Dendritic cell treated with granulocyte-macrophage colony-stimulating factor and Interleukin-4, amounts not matched to agents 40 ng/mL and 50 ng/mL, for 4 days (primary cell): ENCODE data around the gene PITRM1.

Source experiments
- H3K27ac Mint-ChIP-seq: one replicate; pipeline ENCODE4 v1.8.0; 2022; ENCODE audit warnings: mild to moderate bottlenecking, mixed read lengths
- H3K27me3 Mint-ChIP-seq: one replicate; pipeline ENCODE4 v1.8.0; 2022; ENCODE audit warnings: mild to moderate bottlenecking, mixed read lengths
- H3K36me3 Mint-ChIP-seq: one replicate; pipeline ENCODE4 v1.8.0; 2022; ENCODE audit warnings: low read depth, mixed read lengths
- H3K4me1 Mint-ChIP-seq: one replicate; pipeline ENCODE4 v1.8.0; 2022; ENCODE audit warnings: low read depth, mixed read lengths
- H3K4me3 Mint-ChIP-seq: one replicate; pipeline ENCODE4 v1.8.0; 2022; ENCODE audit warnings: mild to moderate bottlenecking, moderate library complexity, mixed read lengths
- H3K9me3 Mint-ChIP-seq: one replicate; pipeline ENCODE4 v1.8.0; 2022; ENCODE audit warnings: mixed read lengths
- intact Hi-C: fragments of 100-400 bp; cut with micrococcal nuclease; formaldehyde crosslinking; loops from one replicate; pipeline ENCODE4 v1.15.0; 2022

The PITRM1 gene

DNA sequence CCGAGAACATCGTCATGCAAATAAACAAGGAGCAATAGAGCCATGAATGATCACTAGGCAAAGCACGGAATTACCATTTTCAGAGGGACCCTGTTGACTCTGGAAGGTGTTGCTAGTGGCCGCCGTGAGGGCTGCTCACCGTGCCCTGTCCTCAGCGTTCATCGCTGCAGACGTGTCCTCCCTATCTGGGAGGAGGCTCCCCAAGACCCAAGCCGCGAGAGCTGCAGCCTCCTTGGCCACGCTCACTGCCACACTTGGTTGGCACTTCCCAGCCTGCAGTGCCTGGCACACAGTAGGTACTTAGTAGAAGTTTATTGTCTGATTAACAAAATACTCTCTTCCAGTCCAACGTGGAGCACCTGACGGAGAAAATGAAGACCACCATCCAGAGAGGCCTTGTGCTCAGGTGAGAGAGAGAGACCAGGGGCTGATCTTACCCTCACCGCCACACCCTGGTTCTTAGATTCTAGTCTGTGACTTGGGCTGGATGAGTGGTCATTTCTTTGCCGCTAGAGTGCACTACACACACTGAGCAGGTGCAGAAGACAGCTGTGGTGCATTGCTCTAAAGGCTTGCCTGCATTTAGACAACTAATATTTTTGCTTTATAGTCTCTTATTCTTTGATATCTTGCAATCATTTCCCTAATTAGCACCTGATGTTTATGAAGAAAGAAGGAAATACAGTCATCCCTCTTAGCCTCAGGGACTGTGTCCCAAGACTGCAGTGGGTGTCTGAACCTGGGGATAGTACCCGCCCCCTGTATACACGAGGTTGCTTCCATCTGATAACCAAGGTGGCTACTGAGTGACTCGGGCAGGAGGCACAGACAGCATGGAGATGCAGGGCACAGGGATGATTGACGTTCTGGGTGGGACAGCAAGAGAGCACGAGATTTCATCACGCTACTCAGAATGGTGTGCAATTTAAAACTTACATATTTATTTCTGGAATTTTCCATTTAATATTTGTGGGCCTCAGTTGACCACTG, 40.3 kb downstream of the PITRM1 start:
- Mint-ChIP-seq H3K27ac (no peak overlapping the region), H3K4me1 (no peaks in the 10 kb centered on the region), H3K36me3 (peaks cover 100% of the 10 kb centered on the region)

GRCh38 chr10:3131098-3131497, 41.5 kb downstream of the PITRM1 start:
- H3K27me3 Mint-ChIP-seq, result no peaks in the 10 kb centered on the region
- intact Hi-C loops, result no loop called here
- peaks cover 100% of the 10 kb centered on the region for H3K36me3 Mint-ChIP-seq
- no peaks in the 10 kb centered on the region for H3K9me3 Mint-ChIP-seq
- H3K27ac Mint-ChIP-seq, result no peak overlapping the region
- H3K4me3 Mint-ChIP-seq, result no peak overlapping the region
- H3K4me1 Mint-ChIP-seq, result no peaks in the 10 kb centered on the region

More for the DNA sequence above, 40.3 kb downstream of the PITRM1 start:
- intact Hi-C loops, result no loop called here
- Mint-ChIP-seq H3K4me3 (no peak overlapping the region), H3K9me3 (no peaks in the 10 kb centered on the region), H3K27me3 (no peaks in the 10 kb centered on the region)

DNA sequence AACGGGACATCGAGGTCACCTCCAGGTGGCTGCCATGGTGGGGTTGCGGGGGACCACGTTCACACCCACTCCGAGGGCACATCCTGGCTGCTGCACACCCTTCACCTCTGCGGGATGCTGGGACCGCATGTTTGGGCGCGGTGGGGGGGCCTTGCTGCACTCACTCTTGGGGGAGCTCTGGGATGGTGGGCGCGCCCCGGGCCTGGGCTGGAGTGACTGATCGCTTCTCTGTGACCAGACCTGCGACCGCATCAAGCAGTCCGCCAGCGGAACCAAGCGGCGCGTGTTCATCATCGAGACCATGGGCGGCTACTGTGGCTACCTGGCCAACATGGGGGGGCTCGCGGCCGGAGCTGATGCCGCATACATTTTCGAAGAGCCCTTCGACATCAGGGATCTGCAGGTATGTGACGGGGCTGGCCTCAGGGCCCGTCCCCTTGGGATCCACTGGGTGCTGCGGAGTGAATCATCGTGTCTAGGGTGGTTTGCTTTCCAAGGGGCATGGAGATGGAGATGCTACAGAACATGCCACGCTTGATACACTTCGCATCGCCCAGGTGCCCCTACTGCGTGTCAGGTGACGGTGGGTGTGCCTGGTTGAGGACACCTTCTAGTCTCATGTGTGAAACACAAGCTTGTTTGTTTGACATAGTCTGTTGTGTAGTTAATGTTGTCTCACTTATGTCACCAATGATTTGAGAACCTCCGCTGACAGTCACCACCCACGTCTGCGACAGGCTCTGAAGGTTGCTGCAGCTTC, 42.8 kb downstream of the PITRM1 start:
- Mint-ChIP-seq H3K36me3 (peaks cover 100% of the 10 kb centered on the region), H3K4me3 (no peak overlapping the region), H3K9me3 (no peaks in the 10 kb centered on the region), H3K27me3 (no peaks in the 10 kb centered on the region), H3K27ac (no peak overlapping the region), H3K4me1 (no peaks in the 10 kb centered on the region)
- intact Hi-C loops, result no loop called here

- Mint-ChIP-seq H3K9me3 (no peaks in the 10 kb centered on the region), H3K36me3 (peaks cover 100% of the 10 kb centered on the region), H3K4me1 (no peaks in the 10 kb centered on the region), H3K27me3 (no peaks in the 10 kb centered on the region), H3K27ac (no peak overlapping the region), H3K4me3 (no peak overlapping the region)
- intact Hi-C loops, result no loop called here
These were observed 44.0 kb downstream of the PITRM1 start for GRCh38 chr10:3128379-3129130.

DNA sequence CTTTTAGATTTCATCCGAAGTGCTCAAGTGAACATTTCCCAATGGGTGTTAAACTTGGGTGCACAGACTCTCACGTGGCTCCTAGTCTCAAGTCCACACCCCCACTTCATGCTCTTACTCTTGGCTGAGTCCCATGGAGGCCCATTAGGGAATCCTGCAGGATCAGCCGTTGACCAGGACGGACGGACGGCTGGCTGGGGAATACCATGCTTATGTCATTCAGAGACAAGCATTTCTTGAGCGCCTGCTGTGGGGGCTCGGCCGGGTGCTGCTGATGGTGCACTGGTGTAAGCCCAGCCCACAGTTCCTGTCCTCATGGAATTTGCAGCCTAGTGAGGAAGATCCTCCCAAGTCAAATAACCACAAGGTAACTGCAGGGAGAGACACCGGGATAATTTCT, 44.7 kb downstream of the PITRM1 start:
- H3K9me3 Mint-ChIP-seq, result no peaks in the 10 kb centered on the region
- no peak overlapping the region for H3K27ac Mint-ChIP-seq
- peaks cover 100% of the 10 kb centered on the region for H3K36me3 Mint-ChIP-seq
- no peak overlapping the region for H3K4me3 Mint-ChIP-seq
- H3K27me3 Mint-ChIP-seq, result no peaks in the 10 kb centered on the region
- intact Hi-C loops, result no loop called here
- no peaks in the 10 kb centered on the region for H3K4me1 Mint-ChIP-seq

DNA sequence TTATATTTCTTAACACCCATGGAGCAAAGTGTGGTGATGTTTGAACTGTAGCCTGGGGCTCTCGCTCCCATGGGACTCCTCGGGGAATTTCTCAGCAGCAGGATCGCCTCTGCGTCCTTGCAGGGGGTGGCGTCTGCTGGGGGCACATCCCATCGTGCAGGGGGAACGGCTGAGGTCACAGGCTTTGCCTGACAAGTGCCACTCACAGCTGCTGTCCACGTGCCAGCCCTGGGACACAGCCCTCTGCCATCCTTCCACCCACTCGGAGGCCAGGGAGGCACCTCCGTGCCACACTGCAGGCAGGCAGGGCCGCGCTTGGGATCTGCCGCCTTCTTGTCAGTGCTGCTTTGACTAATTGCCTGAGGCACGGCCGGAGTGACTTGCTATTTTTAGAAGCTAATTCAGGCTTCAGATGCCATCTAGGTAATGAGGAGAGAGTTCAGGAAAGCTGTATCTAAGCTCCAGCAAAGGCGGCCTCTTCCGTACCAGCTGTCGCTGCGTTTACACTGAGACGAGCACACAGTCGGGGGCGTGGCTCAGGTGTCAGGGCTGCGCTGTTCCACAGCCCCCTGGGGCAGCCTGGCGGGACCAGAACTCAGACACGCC, 45.7 kb downstream of the PITRM1 start:
- no peak overlapping the region for H3K27ac Mint-ChIP-seq
- H3K4me1 Mint-ChIP-seq, result no peaks in the 10 kb centered on the region
- H3K4me3 Mint-ChIP-seq, result no peak overlapping the region
- H3K36me3 Mint-ChIP-seq, result peaks cover 100% of the 10 kb centered on the region
- H3K9me3 Mint-ChIP-seq, result no peaks in the 10 kb centered on the region
- no peaks in the 10 kb centered on the region for H3K27me3 Mint-ChIP-seq
- intact Hi-C loops, result no loop called here

DNA sequence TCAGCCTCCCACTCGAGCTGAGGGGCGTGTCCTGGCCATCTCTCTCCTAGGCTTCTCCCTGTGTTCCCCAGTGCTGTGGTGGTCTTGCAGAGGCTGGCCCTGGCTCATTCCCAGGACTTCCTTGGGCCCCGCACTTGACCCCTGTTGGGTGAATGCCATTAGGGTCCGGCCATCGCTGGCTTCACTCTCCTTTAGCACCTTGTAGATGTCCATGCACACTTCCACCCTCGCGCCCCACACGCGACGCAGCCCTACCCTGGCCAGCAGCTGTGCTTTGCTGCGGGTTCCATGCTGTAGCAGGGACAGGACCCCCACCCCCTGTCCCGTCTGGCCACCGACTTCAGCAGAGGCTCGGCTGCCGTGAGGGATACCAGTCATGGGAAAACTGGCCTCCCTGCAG, 46.3 kb downstream of the PITRM1 start:
- H3K9me3 Mint-ChIP-seq, result no peaks in the 10 kb centered on the region
- no peak overlapping the region for H3K27ac Mint-ChIP-seq
- no peaks in the 10 kb centered on the region for H3K27me3 Mint-ChIP-seq
- intact Hi-C loops, result no loop called here
- no peak overlapping the region for H3K4me3 Mint-ChIP-seq
- no peaks in the 10 kb centered on the region for H3K4me1 Mint-ChIP-seq
- peaks cover 100% of the 10 kb centered on the region for H3K36me3 Mint-ChIP-seq

GRCh38 chr10:3125527-3126170, 46.9 kb downstream of the PITRM1 start:
- no peak overlapping the region for H3K4me3 Mint-ChIP-seq
- H3K27me3 Mint-ChIP-seq, result no peaks in the 10 kb centered on the region
- no peaks in the 10 kb centered on the region for H3K9me3 Mint-ChIP-seq
- H3K27ac Mint-ChIP-seq, result no peak overlapping the region
- intact Hi-C loops, result no loop called here
- H3K36me3 Mint-ChIP-seq, result peaks cover 100% of the 10 kb centered on the region
- no peaks in the 10 kb centered on the region for H3K4me1 Mint-ChIP-seq

DNA sequence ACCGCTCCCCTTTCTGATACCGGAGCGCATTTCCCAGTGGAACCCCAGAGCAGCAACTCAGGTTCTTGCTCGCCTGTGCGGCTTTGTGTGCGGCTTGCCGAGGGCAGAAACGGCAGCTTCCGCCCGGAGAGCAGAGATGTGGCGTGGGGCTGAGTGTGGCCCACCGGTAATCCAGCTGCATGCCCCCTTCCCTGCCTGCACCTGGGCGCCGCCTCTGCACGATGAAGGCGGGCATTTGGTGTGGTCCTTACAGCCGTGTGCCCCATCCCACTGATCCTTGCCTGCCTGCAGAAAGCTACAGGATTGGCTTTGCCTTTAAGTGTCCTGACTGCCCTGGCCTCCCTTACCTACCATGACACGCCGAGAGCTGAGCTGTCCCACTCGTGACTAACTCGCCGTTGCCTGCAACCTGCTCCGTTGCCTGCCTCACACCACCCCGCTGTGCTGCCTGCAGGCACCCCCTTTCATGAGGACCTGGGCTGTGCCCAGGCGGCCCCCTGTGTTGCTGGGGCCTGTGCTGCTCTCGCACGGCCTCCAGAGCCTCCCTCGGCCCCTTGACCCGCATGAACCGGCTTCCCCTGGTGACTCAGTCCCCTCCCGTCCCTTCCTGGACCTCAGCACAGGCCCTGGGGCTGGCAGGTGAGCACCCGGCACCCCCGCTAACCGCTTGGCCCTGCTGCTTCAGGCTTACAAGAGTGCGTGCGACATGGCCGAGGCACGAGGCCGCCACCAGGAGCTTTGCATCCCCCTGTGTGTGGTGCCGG, 48.0 kb downstream of the PITRM1 start:
- Mint-ChIP-seq H3K27me3 (no peaks in the 10 kb centered on the region), H3K9me3 (no peaks in the 10 kb centered on the region), H3K4me3 (no peak overlapping the region), H3K36me3 (peaks cover 100% of the 10 kb centered on the region), H3K4me1 (no peaks in the 10 kb centered on the region), H3K27ac (no peak overlapping the region)
- intact Hi-C loops, result no loop called here

DNA sequence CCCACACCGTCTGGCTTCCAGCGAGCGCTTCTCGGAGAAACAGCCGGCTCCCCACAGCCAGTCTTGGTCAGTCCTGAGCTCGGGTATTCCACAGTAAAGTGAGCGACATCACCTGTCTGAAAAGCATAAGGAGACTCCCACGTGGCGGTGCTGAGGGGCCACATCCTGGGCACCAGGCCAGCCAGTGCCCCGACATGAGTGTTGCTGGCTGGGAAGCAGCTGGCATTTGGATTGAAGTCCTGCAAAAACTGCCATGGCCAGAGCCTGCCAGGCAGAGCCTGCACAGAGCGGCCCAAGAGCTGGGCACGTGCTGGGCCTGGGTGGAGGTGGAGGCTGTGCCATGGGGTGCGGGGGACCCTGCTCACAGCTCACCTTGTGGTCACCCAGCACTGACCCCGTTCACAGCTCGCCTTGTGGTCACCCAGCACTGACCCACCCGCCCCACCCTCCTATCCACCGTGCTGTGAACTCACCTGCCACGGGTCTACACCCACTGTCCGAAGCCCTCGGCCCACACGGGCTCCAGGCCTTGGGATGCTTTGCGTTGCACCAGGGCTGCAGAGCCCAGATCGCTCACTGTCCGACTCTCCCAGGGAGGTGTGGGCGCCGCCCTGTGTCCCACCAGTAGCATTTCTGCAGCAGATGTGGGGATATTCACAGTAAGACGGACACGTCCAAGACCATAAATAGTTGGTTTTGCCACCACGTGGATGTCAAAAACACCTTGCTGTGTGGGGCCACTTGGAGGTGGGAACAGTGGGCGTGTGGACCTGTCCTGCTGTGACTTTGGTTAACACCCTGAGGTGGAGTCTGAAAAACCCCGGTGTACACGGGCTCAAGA, 48.8 kb downstream of the PITRM1 start:
- no peaks in the 10 kb centered on the region for H3K4me1 Mint-ChIP-seq
- intact Hi-C loops, result no loop called here
- no peaks in the 10 kb centered on the region for H3K27me3 Mint-ChIP-seq
- no peak overlapping the region for H3K27ac Mint-ChIP-seq
- H3K4me3 Mint-ChIP-seq, result no peak overlapping the region
- H3K9me3 Mint-ChIP-seq, result no peaks in the 10 kb centered on the region
- peaks cover 100% of the 10 kb centered on the region for H3K36me3 Mint-ChIP-seq

GRCh38 chr10:3122486-3123205, 49.9 kb downstream of the PITRM1 start:
- Mint-ChIP-seq H3K36me3 (peaks cover 100% of the 10 kb centered on the region), H3K27ac (no peak overlapping the region), H3K4me1 (no peaks in the 10 kb centered on the region), H3K4me3 (no peak overlapping the region), H3K27me3 (no peaks in the 10 kb centered on the region), H3K9me3 (no peaks in the 10 kb centered on the region)
- intact Hi-C loops, result no loop called here
